Chondrocyte (in vitro differentiated cells): ENCODE results near the gene CYSRT1. TPM values are rescaled to one million over a fixed set of nuclear protein-coding genes. Genes with fewer than 3 reads are reported as not detected.

ENCODE experiments used
- DNase-seq: peaks from one replicate; pipeline ENCODE4 v3.0.0; 2021; ENCODE audit warnings: mixed read lengths, low spot score
- H3K27ac Mint-ChIP-seq: one replicate; pipeline ENCODE4 v1.8.0; 2021; ENCODE audit warnings: mild to moderate bottlenecking, moderate library complexity, mixed read lengths; ENCODE audit not compliant: unreplicated experiment
- H3K27me3 Mint-ChIP-seq: 2 replicates; pipeline ENCODE4 v1.8.0; 2021; ENCODE audit warnings: low read depth, mixed read lengths
- H3K36me3 Mint-ChIP-seq: 2 replicates; pipeline ENCODE4 v1.8.0; 2021; ENCODE audit warnings: low read depth, mixed read lengths
- H3K4me1 Mint-ChIP-seq: 2 replicates; pipeline ENCODE4 v1.8.0; 2021; ENCODE audit warnings: low read depth, mild to moderate bottlenecking, mixed read lengths
- H3K4me3 Mint-ChIP-seq: one replicate; pipeline ENCODE4 v1.8.0; 2021; ENCODE audit warnings: mild to moderate bottlenecking, moderate library complexity, mixed read lengths; ENCODE audit not compliant: unreplicated experiment
- H3K9me3 Mint-ChIP-seq: 2 replicates; pipeline ENCODE4 v1.8.0; 2021; ENCODE audit warnings: low read depth, mixed read lengths
- total RNA-seq: library from RNA; stranded (reverse); gene quantifications from 3 replicates; pipeline ENCODE4 v1.2.1, GENCODE V29; 2021
- TF ChIP-seq, protein P1 (sequence below): fragments of 200-600 bp; sonication (generic); IDR thresholded peaks from 2 replicates; pipeline ENCODE4 v1.5.0; 2021; ENCODE audit warnings: antibody characterized with exemption, mild to moderate bottlenecking, moderate library complexity

The CYSRT1 gene
- total RNA-seq, 1 donor from 2014 or later: 0.92 TPM

DNA sequence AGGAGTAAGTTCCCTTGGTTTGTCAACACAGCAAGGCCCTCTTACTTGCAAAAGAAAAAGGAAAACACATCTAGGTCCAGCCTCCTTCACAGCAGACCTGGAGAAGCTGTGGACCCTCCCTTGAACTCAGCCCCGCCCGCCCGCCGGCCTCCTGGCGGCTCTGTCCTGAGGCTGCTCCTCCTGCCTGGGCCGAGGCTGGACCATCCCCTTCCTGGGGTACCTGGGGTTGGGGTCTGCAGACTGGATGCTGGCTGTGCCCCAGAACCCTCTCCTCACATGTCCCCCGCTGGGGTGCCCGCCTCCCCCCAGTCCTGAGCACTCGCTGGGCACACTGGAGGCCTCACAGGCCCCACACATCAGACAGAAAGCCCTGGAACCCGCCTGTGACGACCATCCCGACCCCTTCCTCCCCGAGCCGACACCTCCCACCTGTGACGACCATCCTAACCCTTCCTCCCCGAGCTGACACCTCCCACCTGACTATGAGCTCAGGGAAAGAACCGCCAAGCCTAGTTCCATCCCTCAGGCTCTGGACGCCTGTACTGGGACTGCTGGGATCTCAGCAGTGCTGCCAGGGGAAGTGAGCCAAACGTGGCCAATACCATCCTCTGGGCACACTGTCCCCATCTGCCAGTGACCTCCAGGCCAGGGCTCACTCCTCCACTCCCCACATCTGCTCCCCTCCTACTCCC is 45.9 kb upstream of the CYSRT1 start:
- Mint-ChIP-seq H3K27ac (no peak overlapping the region), H3K9me3 (no peaks in the 10 kb centered on the region)
- TF ChIP-seq, protein P1, sequence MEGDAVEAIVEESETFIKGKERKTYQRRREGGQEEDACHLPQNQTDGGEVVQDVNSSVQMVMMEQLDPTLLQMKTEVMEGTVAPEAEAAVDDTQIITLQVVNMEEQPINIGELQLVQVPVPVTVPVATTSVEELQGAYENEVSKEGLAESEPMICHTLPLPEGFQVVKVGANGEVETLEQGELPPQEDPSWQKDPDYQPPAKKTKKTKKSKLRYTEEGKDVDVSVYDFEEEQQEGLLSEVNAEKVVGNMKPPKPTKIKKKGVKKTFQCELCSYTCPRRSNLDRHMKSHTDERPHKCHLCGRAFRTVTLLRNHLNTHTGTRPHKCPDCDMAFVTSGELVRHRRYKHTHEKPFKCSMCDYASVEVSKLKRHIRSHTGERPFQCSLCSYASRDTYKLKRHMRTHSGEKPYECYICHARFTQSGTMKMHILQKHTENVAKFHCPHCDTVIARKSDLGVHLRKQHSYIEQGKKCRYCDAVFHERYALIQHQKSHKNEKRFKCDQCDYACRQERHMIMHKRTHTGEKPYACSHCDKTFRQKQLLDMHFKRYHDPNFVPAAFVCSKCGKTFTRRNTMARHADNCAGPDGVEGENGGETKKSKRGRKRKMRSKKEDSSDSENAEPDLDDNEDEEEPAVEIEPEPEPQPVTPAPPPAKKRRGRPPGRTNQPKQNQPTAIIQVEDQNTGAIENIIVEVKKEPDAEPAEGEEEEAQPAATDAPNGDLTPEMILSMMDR: no peak

DNA sequence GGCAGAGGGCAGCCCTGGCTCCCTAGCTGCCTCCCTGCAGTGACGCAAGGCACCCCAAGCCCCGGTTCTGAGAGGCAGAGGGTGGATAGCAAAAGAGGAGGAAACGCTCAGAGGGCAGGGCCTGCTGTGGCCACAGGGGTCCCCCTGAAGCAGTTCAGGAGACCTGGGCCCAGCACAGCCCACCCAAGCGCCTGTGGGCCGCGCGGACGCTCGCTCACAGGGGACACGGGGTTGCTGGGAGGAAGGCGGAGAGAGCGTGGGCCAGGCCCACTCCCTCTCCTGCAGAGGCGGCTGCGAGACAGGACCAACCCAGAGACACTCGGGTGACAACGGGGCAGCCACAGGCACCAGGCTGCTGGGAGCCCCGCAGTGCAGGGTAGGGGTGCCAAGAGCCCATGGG is 45.2 kb upstream of the CYSRT1 start:
- H3K4me1 Mint-ChIP-seq: no peaks in the 10 kb centered on the region
- TF ChIP-seq, protein P1: no peak
- no peak for DNase-seq
- no peak overlapping the region for H3K4me3 Mint-ChIP-seq
- H3K27ac Mint-ChIP-seq: no peak overlapping the region
- H3K27me3 Mint-ChIP-seq: no peaks in the 10 kb centered on the region
- H3K9me3 Mint-ChIP-seq: no peaks in the 10 kb centered on the region
- H3K36me3 Mint-ChIP-seq: peaks cover 18% of the 10 kb centered on the region

More for the DNA sequence above, 45.9 kb upstream of the CYSRT1 start:
- Mint-ChIP-seq H3K4me1 (no peaks in the 10 kb centered on the region), H3K36me3 (peaks cover 14% of the 10 kb centered on the region), H3K27me3 (no peaks in the 10 kb centered on the region), H3K4me3 (no peak overlapping the region)
- no peak for DNase-seq

DNA sequence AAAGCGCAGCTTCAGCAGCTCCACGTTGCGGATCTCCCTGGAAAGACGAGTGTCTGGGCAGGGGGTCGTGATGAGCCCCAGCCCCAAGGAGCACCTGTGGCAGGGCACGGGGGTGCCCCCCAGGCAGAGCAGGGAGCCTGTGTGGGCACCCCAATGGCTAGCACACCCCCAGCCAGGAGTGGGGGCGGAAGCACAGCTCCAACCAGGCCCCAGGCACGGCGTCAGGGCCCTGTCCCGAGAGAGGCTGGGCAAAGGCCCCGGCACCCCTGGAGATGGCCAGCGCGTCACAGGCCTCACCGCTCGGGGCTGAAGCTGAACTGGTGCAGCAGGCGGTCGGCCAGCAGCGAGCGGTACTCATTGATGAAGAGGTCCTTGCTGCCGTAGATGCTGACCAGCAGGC is 44.5 kb upstream of the CYSRT1 start:
- no peaks in the 10 kb centered on the region for H3K4me1 Mint-ChIP-seq
- peaks cover 19% of the 10 kb centered on the region for H3K36me3 Mint-ChIP-seq
- no peaks in the 10 kb centered on the region for H3K27me3 Mint-ChIP-seq
- no peak overlapping the region for H3K27ac Mint-ChIP-seq
- DNase-seq: no peak
- H3K4me3 Mint-ChIP-seq: no peak overlapping the region
- TF ChIP-seq, protein P1: no peak
- no peaks in the 10 kb centered on the region for H3K9me3 Mint-ChIP-seq

DNA sequence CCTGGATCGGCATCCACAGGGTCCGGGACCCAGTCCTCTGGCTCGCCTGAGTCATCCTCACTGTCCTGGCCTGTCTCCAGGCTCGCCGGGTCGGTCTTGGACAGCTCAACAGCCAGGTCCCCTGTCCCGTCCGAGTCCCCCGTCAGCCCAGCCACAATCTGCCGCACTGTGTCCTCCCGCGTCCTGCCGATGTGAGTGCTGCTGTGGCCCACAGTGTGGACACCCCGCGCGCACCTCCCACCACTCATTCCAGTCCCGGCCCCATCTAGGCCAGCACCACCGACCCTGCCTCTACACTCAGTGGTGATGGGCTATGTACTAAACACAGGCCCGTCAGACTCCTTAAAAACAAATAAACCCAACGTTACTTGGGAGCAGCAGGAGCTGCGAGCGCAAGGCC is 43.3 kb upstream of the CYSRT1 start:
- DNase-seq: no peak
- no peaks in the 10 kb centered on the region for H3K27me3 Mint-ChIP-seq
- peaks cover 6% of the 10 kb centered on the region for H3K4me1 Mint-ChIP-seq
- H3K27ac Mint-ChIP-seq: no peak overlapping the region
- peaks cover 19% of the 10 kb centered on the region for H3K36me3 Mint-ChIP-seq
- TF ChIP-seq, protein P1: no peak
- H3K4me3 Mint-ChIP-seq: no peak overlapping the region
- no peaks in the 10 kb centered on the region for H3K9me3 Mint-ChIP-seq

DNA sequence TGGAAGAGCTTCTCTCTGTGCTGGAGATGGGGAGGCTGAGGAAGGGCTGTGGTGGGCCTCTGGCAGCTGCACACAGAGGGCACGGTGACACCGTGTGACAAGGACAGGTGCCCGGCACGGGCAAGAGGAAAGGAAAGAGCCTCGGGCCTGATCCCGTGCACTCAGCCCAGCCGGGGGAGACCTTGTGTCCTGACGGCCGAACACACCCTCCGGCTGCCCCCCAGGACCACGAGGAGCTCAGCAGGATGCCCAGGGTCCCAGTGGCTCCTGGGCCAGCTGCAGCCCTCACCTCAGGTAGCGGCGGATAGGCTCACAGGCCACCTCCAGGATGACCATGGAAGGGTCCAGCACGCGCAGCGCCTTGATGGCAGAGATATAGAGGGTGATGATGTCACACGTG is 42.1 kb upstream of the CYSRT1 start:
- no peak overlapping the region for H3K27ac Mint-ChIP-seq
- H3K4me3 Mint-ChIP-seq: no peak overlapping the region
- H3K27me3 Mint-ChIP-seq: no peaks in the 10 kb centered on the region
- H3K4me1 Mint-ChIP-seq: peaks cover 17% of the 10 kb centered on the region
- peaks cover 15% of the 10 kb centered on the region for H3K36me3 Mint-ChIP-seq
- no peaks in the 10 kb centered on the region for H3K9me3 Mint-ChIP-seq
- TF ChIP-seq, protein P1: no peak
- no peak for DNase-seq
